Measurements from ENCODE around the gene FBRSL1. TPM values are rescaled to one million over a fixed set of nuclear protein-coding genes. Genes with fewer than 3 reads are reported as not detected.

Gene FBRSL1
- total and polyA plus RNA-seq, 2 of the 8 experiments (the other 6 are each of a cell fraction or from before 2014, with no cell fraction given): 18.4 to 109 TPM

GRCh38 chr12:132478433-132478803 is 11.5 kb upstream of the FBRSL1 start (continued):
- no peak for TF ChIP-seq SIN3A (conservative IDR thresholded peaks at IDR 0.05 in 1 of 2, IDR thresholded peaks at IDR 0.05 in 1 of 2; ENCODE audit: low read depth in 1 of 2, low read length in 2 of 2)
- TF ChIP-seq POLR2A (IDR thresholded peaks at IDR 0.05; ENCODE audit: control extremely low read depth in 1 of 2, low read depth in 2 of 2, low read length in 2 of 2): no peak
- no peak for TF ChIP-seq MAFK (IDR thresholded peaks at IDR 0.05; ENCODE audit: low read depth, low read length)
